VCaP (cell line): ENCODE data around the gene TEX52.

ENCODE experiments used
- H3K27ac ChIP-seq: fragments of 450-650 bp; 2 replicates; pipeline ENCODE4 v1.5.1; 2017
- TF ChIP-seq, protein P1 (sequence below): fragments of 450-650 bp; conservative IDR thresholded peaks from 2 replicates; pipeline ENCODE4 v1.5.1; 2017; ENCODE audit warnings: mild to moderate bottlenecking, moderate library complexity

The TEX52 gene

GRCh38 chr12:2813214-2814185, 43.3 kb downstream of the TEX52 start:
- TF ChIP-seq, protein P1, sequence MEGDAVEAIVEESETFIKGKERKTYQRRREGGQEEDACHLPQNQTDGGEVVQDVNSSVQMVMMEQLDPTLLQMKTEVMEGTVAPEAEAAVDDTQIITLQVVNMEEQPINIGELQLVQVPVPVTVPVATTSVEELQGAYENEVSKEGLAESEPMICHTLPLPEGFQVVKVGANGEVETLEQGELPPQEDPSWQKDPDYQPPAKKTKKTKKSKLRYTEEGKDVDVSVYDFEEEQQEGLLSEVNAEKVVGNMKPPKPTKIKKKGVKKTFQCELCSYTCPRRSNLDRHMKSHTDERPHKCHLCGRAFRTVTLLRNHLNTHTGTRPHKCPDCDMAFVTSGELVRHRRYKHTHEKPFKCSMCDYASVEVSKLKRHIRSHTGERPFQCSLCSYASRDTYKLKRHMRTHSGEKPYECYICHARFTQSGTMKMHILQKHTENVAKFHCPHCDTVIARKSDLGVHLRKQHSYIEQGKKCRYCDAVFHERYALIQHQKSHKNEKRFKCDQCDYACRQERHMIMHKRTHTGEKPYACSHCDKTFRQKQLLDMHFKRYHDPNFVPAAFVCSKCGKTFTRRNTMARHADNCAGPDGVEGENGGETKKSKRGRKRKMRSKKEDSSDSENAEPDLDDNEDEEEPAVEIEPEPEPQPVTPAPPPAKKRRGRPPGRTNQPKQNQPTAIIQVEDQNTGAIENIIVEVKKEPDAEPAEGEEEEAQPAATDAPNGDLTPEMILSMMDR, result peak; percentile 88
- H3K27ac ChIP-seq, result peak overlapping the region; percentile 95

- TF ChIP-seq, protein P1, result no peak
- peak within 1 kb of the TSS; percentile 95 for H3K27ac ChIP-seq
Observed at GRCh38 chr12:2812290-2813213, 44.3 kb downstream of the TEX52 start, which contains the start of gene ITFG2. Gene ITFG2, plus strand, starts transcription at chr12:2812668. Its CDS starts 93 bp downstream, at chr12:2812761.

GRCh38 chr12:2811801-2812200, 45.0 kb downstream of the TEX52 start:
- H3K27ac ChIP-seq, result peak overlapping the region; percentile 95
- TF ChIP-seq, protein P1, result no peak

DNA sequence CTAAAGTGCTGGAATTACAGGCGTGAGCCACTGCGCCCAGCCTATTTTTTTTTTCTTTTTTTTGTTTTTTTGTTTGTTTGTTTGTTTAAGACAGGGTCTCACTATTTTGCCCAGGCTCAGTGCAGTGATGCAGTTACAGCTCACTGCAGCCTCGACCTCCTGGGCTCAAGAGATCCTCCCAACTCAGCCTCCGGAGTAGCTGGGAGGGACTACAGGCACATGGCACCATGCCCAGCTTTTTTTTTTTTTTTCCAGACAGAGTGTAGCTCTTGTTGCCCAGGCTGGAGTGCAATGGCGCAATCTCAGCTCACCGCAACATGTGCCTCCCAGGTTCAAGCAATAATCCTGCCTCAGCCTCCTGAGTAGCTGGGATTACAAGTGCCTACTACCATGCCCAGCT, 50.1 kb downstream of the TEX52 start:
- H3K27ac ChIP-seq, result no peak overlapping the region
- TF ChIP-seq, protein P1, result no peak

- TF ChIP-seq, protein P1, result no peak
- H3K27ac ChIP-seq, result peak overlapping the region; percentile 97; the same call in 1 of the 2 replicates
Observed at GRCh38 chr12:2805143-2805520, 51.7 kb downstream of the TEX52 start.

- H3K27ac ChIP-seq, result peak overlapping the region; percentile 97
- TF ChIP-seq, protein P1, result no peak
Observed at GRCh38 chr12:2804393-2805142, 52.3 kb downstream of the TEX52 start.
